HG02870 (cell line): Measurements from ENCODE around the gene NRXN3.
"Not testable (repeated sequence)": the region's sequence is repeated elsewhere in the genome, so short reads cannot be mapped to it uniquely, and the experiment has no call there.

ENCODE experiments used
- ATAC-seq: cut with Tn5 transposase; IDR thresholded peaks from one replicate; pipeline ENCODE4 v1.9.1; 2021; ENCODE audit warnings: mild to moderate bottlenecking, moderate library complexity; ENCODE audit not compliant: unreplicated experiment

The NRXN3 gene

DNA sequence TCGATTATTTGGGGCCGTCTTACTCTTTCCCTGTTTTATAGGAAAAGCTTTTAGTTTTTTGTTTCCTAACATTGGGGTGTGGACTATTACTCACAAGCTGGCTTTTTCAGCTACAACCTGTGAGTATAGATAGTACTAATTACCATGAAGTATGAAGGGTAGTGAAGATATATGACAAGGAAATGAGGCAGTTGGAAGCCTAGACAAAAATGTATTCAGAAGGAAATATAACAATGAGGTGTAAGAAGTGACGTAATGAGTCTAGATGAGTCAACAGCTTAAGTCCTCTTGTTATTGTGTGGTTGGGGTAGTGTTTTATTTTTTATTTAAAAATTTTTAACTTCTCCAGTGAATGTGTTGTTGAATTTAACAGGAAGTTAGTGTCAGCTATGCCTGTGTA lies 804.5 kb downstream of the NRXN3 start:
- no peak for ATAC-seq

DNA sequence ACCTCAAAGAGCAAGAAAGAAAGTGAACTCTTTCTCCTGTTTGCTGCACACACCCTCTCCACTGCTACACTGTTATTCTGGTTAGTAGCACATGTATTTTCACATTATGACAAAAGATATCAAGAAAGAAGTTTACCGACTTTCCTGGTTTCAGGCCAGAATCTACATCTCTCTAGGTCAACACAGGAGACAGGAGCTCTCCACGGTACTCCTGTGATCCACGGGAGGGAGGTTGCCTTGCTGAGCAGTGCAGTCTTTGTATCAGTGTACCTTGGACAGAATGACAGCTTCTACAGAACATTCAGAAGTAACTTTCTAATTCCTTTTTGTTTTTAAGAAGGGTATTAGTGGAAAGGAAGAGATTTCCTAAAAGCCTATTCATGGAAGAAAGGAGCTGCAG lies 805.6 kb downstream of the NRXN3 start:
- no peak for ATAC-seq

GRCh38 chr14:78978896-78979295 lies 808.7 kb downstream of the NRXN3 start:
- ATAC-seq = no peak

DNA sequence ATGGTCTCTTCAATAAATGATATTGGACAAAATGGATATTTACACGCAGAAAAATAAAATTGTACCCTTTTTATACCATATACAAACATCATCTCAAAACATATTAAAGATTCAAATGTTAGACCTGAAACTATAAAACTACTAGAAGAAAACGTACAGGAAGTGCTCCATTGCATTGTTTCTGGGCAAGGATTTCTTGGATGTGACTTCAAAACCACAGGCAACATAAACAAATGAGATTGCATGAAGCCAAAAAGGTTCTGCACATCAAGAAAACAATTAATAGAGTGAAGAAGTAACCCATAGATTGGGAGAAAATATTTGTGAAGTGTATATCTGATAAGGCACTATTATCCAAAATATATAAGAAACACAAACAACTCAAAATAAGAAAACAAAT lies 812.4 kb downstream of the NRXN3 start:
- ATAC-seq = no peak

DNA sequence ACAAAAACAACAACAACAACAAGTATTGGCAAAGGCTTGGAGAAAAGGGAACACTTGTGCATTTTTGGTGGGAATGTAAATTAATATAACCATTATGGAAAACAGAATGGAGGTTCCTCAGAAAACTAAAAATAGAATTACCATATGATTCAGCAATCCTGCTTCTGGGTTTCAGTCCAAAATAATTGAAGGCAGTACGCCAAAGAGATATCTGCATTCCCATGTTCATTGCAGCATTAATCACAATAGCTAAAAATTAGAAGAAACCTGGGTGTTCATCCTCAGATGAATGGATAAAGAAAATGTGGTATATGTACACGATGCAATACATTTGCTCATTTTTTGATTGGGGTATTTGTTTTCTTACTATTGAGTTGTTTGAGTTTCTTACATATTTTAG lies 813.0 kb downstream of the NRXN3 start:
- no peak for ATAC-seq

DNA sequence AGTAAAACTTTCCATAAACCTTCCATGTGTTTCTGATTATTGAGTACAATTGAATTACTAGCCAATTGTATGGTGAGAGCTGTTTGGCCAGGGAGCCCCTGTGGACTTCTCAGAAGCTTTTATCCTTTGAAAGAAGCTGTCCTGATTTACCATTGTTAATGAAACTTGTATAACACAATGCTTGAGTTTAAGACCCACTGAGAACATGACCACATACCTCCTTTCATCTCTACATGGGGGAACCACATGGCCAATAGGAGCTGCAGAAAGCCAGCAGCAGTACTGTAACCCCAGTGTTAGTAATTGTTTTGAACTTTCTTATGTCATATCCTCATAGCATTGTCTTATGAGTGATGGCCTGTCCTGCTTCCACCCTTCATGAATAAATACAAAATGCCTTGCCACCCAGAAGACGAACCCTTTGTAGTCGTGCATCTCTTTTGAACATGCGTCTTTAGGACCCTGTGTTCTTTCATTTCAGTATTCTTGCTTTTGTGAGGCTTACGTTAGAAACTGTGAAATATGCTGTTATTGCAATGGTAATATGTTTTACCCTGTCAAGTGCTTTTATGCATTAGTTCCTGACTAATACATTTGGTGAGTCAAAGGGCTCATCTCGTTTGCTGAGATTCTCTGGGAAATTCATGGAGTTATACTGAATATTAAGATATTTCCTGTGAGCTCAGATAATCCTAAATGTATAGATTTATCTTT lies 815.7 kb downstream of the NRXN3 start:
- no peak for ATAC-seq

DNA sequence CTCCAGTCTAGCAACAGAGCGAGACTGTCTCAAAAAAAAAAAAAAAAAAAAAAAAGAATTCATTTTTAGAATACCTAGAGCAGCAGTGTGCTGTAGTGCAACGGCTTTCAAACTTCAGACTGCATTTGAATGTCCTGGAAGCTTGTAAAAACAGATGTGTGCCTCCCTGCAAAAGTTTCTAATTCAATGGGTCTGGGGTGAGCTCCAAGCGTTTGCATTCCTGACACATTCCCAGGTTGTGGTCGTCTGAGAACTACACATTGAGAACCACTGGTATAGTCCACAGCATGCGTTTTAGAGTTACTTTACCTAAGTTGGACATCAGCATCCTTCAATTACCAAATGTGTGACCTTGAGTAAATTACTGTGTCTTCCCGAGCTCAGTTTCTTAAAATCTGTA lies 816.8 kb downstream of the NRXN3 start:
- ATAC-seq = no peak

GRCh38 chr14:78989221-78989620 lies 819.0 kb downstream of the NRXN3 start:
- no peak for ATAC-seq

GRCh38 chr14:78992867-78993266 lies 822.7 kb downstream of the NRXN3 start:
- no peak for ATAC-seq

GRCh38 chr14:78997811-78998210 lies 827.6 kb downstream of the NRXN3 start:
- no peak for ATAC-seq

DNA sequence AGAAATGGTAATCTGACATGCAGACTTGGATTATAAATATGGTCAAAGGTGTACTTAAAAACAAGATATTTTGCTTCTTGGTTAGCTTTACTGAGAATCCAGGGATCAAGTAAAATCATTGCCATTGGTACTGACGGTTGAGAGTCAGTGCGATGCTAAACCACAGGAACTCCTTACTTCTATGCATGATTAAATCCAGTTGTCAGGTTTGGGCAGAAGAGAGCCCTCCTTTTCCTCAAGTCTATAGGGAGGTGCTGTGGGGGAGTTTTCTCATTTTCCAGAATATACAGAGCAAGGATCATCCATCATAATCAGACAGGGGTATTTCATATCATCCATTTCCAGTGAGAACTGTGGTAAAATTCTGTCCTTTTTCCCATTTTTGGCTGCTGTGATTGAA lies 839.1 kb downstream of the NRXN3 start:
- no peak for ATAC-seq

DNA sequence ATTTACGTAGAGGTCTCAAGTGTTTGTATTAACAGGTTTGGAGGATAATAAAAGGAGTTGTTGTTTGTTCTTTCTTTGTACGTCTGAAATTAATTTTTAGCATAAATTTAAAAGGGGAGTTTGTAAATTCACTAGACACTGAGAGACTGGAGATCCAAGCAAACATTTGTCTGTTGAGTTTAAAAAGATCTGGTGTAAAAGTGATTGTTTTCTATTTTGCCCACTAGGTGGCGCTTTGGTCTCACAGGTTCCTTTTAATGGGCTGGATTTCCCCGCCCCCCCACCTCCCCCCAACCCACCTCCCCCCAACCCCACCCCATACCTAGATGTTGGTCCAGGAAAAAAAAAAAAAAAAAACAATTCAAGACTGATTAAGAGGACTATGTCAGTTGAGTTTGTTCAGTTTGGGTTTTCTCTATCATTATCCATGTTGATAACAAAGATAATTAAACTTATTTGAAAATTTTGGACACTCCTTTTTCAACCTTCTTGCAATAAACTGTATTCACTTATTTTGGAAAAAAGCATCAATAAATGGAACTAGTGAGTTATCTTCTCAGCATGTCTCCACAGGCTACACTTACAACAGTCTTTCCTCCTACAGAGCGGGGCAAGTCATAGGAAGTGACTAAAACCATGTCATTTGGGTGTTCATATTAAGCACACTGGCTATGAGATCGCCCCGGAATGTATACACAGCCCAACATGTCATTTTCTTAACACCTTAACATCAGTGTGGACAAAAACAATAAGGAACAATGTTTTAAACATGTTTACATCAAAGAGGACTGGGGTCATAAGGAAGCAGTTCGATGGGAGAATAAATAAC lies 841.1 kb downstream of the NRXN3 start:
- no peak for ATAC-seq

GRCh38 chr14:79011920-79012204 lies 841.7 kb downstream of the NRXN3 start:
- ATAC-seq = no peak

DNA sequence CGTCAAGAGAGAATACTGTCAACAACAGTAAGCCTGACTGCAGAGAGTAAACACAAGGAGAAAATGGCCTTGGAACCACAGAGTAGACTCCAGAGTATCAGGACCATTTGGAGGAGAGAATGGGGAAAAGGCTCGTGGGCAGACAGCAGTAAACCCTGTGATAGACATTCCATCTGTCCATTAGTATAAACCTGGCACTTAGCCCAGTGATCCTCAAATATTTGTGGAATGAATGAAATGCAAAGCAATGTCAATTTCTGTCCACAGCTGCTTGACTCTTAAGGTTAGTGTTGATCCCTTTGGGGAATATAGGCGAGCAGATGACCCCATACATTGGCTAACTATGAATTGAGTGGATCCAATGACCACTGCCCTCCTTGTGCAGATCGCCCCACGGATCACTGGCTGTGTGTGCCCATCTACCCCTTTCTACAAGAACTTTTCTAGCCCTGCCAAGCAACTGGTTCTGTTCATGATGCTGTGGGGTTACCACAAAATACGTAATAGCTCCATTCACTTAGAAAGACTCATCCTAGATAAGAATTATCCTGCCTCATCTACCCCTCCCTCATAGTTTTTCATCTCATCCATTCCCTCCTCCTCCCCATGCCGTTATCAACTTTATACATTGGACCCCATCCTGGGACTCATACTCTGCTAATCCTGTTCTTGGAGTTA lies 846.8 kb downstream of the NRXN3 start:
- no peak for ATAC-seq

GRCh38 chr14:79017561-79017960 lies 847.4 kb downstream of the NRXN3 start:
- ATAC-seq = no peak

GRCh38 chr14:79018836-79019235 lies 848.7 kb downstream of the NRXN3 start:
- ATAC-seq = no peak

- not testable (repeated sequence) for ATAC-seq
These were observed 849.7 kb downstream of the NRXN3 start for GRCh38 chr14:79019898-79020297.

DNA sequence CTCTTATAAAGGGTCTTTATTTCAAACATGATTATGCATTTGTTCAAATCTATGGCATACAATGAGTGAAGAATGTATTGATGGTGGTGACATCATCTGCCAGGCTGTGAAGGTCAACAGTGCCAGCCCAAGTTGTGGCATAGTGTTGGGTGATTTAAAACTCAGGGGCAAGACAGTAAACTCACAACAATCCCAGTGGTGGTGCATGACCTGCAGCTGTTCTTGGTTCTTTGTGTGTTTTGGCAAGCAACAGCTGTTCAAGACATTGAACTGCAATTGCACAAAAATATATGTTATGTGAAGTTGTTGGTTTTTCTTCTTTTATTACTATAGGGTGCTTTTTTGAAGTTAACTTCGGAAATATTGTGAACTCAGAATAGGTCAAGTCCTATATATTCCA lies 851.6 kb downstream of the NRXN3 start:
- no peak for ATAC-seq

DNA sequence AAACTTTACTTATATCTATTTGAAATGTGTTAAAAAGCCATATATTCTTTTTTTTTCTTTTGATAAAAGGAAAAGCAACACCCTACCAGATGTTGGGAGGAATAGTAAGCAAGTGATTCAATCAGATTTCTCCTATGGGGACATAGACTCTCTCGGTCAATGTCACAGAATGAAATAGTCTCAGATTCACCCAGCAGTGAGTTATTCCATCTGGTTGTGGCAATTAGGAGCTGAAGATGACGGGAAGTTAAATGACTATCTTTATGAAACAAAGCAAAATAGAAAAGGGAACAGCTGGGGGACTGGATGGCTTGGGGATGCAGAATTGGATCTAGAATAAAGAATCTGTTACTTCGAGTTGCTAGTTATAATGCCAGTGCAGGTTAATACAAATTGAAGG lies 857.0 kb downstream of the NRXN3 start:
- no peak for ATAC-seq

- ATAC-seq = no peak
These were observed 858.1 kb downstream of the NRXN3 start for GRCh38 chr14:79028281-79028680.

- ATAC-seq = no peak
These were observed 866.3 kb downstream of the NRXN3 start for GRCh38 chr14:79036441-79036840.

DNA sequence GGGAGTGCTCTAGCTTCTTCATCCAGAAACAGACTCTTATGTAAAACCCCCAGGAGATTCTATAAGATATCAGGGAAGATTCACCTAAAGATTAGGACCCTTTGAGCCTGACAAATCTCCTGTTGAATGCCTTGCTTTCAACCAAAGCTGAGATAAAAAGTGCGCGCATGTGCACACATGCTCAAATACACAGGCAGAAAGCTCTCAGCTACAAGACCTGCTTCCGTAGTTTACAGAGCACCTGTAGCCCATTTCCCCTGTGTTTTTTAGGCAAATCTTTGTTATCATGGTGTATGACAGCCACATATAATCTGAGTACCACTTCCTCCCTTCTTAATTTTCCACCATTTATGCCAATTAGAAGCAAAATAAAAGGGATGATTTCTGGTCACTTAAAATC lies 866.9 kb downstream of the NRXN3 start:
- no peak for ATAC-seq
